OCI-LY1 (cell line): ENCODE measurements around the gene OR5K2.

Experiments used
- CTCF ChIP-seq: fragments of 200-600 bp; sonication (generic), shearing (Covaris generic); IDR thresholded peaks from 2 replicates; pipeline ENCODE4 v1.5.1; 2017; ENCODE audit warnings: mild to moderate bottlenecking, antibody characterized with exemption, low read length, moderate library complexity, mixed read lengths
- EZH2 ChIP-seq: fragments of 200-600 bp; sonication (generic), shearing (Covaris generic); IDR thresholded peaks from 2 replicates; pipeline ENCODE4 v1.8.0; 2017; ENCODE audit warnings: borderline replicate concordance, mixed run types, mild to moderate bottlenecking, antibody characterized with exemption, low read length, moderate library complexity, mixed read lengths

GRCh38 chr3:98513736-98514135 is 16.3 kb downstream of the OR5K2 start:
- TF ChIP-seq CTCF (no peak), EZH2 (no peak)
